Urinary bladder (tissue), 4 donors: ENCODE results near the gene SMR3A. TPM values are rescaled to one million over a fixed set of nuclear protein-coding genes. Genes with fewer than 3 reads are reported as not detected.

Source experiments
- DNase-seq: peaks from one replicate; pipeline ENCODE4 v3.0.0-alpha.2; 2015; ENCODE audit errors: extremely low spot score
- H3K27ac ChIP-seq: one replicate; pipeline ENCODE4 v1.5.1; 2013; ENCODE audit warnings: low read depth, mild to moderate bottlenecking, moderate library complexity
- H3K36me3 ChIP-seq: one replicate; pipeline ENCODE4 v1.6.1; 2013; ENCODE audit warnings: mild to moderate bottlenecking, moderate library complexity; ENCODE audit not compliant: insufficient read depth
- H3K4me1 ChIP-seq: one replicate; pipeline ENCODE4 v1.6.1; 2013; ENCODE audit warnings: mild to moderate bottlenecking, moderate library complexity; ENCODE audit not compliant: insufficient read depth
- H3K4me3 ChIP-seq: one replicate; pipeline ENCODE4 v1.5.1; 2013; ENCODE audit warnings: low read depth, low read length
- WGBS: extraction: QIAGEN DNeasy Blood & Tissue Kit; methylation state at CpG from one replicate; pipeline ENCODE4 v1.1.7; 2013; 5-methylcytosine and 5-hydroxymethylcytosine counted together
- polyA plus RNA-seq: library from polyadenylated mRNA; stranded (reverse); fragments of 200-250 nt; gene quantifications from one replicate; pipeline ENCODE4 v1.2.3, GENCODE V29; 2013
- total RNA-seq: library from RNA; depleted of rRNA; stranded (reverse); fragments of >200 nt; gene quantifications from one replicate; pipeline ENCODE4 v1.2.3, GENCODE V29; 2014
- donor health status: healthy with polysubstance abuse.
- donor health status: healthy.

Gene SMR3A
- total RNA-seq (not detected), polyA plus RNA-seq (not detected)

DNA sequence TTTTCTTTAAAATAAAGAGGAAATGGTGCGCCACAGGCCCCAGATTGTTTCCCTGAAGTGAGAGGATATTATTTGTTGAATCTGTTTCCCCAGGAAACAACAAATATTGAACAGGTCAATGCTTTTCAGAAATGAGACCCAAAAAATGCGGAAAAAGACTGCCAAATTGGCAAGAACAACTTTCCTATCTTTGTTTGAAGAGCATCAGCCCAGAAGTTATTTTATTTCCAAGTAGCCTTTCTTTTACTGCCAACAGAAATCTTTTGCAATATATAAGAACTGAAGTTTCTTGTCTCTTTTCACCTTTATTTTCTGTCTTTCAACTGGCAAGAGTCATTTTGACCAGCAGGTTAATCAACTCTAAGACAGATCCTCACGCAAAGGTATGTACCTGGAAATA is at the start of gene SMR3A:
Gene SMR3A (plus strand): TSS at position 301 of the 400 bp plus-strand sequence. CDS start 1,356 bp downstream, outside the sequence.
- no peak within 1 kb of the TSS for H3K27ac ChIP-seq
- no peak for DNase-seq
- no peak within 1 kb of the TSS for H3K4me3 ChIP-seq
- no peaks in the 10 kb centered on the region for H3K4me1 ChIP-seq
- WGBS, result 71% methylated on average over 3 of the region's 3 CpGs
- H3K36me3 ChIP-seq, result no peaks in the 10 kb centered on the region

DNA sequence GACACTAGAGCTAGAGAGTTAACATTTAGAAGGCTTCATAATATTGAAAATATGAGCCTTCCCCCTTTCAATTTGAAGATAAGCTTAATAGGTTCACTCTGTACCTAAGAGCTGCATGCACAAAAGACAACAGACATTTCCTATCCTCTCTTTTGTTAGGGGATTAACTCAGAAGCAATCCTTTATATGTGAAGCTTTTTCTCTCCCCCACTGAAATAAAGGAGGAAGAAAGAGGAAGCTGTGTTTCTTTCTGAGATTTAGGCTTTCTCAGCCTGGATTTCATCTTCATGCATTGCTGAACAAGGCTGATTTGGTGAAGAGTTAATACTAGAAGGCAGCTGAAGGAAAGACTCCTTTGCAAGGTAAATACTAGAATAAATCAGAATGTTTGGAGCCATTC is 46.8 kb upstream of the SMR3A start:
- no peak overlapping the region for H3K4me3 ChIP-seq
- no peak for DNase-seq
- no peak overlapping the region for H3K27ac ChIP-seq
- no peaks in the 10 kb centered on the region for H3K4me1 ChIP-seq
- H3K36me3 ChIP-seq, result no peaks in the 10 kb centered on the region

DNA sequence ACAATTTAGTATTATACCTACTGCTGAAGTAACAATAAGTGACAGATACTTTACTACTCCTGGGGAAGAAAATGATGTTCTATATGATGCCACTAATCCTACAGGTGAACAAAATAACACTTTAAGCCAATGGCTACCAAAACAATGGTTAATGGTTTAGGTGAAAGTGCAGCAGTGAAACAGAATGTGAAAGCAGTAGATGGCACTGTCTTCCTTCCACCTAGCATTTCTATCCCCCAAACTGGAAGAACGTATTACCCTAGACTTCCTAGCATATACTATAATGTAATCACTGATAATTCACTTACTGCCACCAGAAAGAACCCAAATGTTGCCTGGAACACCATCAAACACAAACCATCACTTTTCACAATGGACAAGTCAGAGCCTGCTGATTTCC is 44.6 kb upstream of the SMR3A start:
- H3K36me3 ChIP-seq, result no peaks in the 10 kb centered on the region
- no peak for DNase-seq
- H3K4me1 ChIP-seq, result no peaks in the 10 kb centered on the region
- H3K27ac ChIP-seq, result no peak overlapping the region
- no peak overlapping the region for H3K4me3 ChIP-seq
- 47% methylated on average over 1 of the region's 1 CpG for WGBS

DNA sequence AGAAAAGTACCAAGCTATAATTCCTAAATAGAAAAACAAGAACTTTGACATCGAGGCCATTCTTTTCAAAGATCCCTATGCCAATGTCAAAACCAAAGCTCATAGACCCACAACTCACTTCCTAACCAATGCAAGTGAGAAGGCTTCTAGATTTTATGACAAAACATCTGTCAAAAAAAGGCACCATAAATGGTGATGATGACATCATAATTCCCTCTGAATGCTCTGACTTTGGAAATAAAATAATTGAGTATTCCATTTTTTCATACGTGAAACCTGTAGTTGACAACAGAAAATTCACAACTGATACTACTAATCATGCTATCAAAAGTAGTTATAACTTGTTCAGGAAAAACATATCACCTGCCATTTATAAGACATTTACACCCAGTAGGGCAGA is 34.5 kb upstream of the SMR3A start:
- Histone ChIP-seq H3K4me1 (no peaks in the 10 kb centered on the region), H3K4me3 (no peak overlapping the region), H3K27ac (no peak overlapping the region), H3K36me3 (no peaks in the 10 kb centered on the region)
- DNase-seq, result no peak
- 90% methylated on average over 2 of the region's 2 CpGs for WGBS

DNA sequence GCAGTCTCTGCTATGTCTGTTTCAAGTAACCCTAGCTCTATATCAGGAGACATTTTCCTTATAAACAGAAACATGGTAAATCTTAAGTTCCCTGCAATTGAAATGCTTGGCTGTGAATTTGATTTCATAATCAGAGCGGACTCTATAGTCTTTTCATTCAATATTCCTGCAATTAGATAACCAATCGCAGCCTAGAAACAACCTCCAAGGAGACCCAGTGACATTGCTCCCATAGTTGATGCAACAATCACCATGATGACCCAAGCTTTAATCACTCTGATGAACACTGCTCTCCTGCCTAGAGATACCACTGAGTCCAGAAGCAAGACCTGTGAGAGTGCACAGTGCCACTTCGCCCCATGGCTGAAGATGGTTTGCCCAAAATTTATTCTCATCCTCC is 25.9 kb upstream of the SMR3A start, which contains the start of gene CABS1:
Gene CABS1 (plus strand): TSS at position 301 of the 400 bp plus-strand sequence. CDS start 59 bp downstream, at position 360.
- WGBS, result 95% methylated on average over 3 of the region's 3 CpGs
- Histone ChIP-seq H3K27ac (no peak within 1 kb of the TSS), H3K36me3 (no peaks in the 10 kb centered on the region), H3K4me1 (no peaks in the 10 kb centered on the region), H3K4me3 (no peak within 1 kb of the TSS)
- no peak for DNase-seq

DNA sequence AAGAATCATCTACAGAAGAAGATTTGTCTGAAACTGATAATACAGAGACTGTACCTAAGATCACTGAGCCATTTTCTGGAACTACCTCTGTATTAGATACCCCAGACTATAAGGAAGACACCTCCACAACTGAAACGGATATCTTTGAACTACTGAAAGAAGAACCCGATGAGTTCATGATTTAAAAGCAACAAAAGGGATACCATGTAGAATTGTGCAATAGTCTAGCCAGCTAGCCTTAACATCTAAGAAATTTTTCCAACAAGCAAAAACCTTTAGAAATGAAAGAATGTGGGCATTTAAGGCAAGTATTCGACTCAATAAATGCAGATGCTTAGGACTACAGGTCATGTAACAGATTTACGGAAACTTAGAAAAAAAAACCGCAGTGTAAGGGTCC is 24.5 kb upstream of the SMR3A start:
- WGBS, result 88% methylated on average over 5 of the region's 5 CpGs
- Histone ChIP-seq H3K36me3 (no peaks in the 10 kb centered on the region), H3K4me1 (no peaks in the 10 kb centered on the region), H3K27ac (no peak overlapping the region), H3K4me3 (no peak overlapping the region)
- DNase-seq, result no peak

DNA sequence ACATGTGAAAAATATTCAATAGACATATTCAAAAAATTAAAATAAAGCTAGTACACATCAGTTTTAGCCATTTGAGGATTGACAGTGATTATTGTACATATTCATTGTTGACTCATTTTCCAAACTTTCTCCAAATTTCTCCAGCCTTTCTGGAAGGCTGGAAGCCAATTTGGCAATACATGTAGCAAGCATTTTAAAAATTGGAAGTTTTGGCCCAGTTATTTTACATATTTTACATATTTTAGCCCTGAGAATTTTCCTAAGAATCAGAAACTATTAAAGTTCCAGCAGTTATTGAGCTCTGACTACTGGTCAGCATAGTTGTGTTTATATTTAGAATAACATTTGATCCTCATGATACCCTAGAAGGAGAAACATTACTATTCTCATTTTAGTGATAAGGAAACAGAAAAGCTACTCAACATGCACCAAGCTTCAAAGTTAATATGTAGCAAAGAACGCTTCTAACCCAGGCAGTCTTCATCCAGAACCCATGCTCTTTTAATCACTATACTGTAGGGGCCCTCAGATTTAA is 22.6 kb upstream of the SMR3A start:
- no peak for DNase-seq
- Histone ChIP-seq H3K4me1 (no peaks in the 10 kb centered on the region), H3K36me3 (no peaks in the 10 kb centered on the region), H3K4me3 (no peak overlapping the region), H3K27ac (no peak overlapping the region)
- WGBS, result 73% methylated on average over 1 of the region's 1 CpG

DNA sequence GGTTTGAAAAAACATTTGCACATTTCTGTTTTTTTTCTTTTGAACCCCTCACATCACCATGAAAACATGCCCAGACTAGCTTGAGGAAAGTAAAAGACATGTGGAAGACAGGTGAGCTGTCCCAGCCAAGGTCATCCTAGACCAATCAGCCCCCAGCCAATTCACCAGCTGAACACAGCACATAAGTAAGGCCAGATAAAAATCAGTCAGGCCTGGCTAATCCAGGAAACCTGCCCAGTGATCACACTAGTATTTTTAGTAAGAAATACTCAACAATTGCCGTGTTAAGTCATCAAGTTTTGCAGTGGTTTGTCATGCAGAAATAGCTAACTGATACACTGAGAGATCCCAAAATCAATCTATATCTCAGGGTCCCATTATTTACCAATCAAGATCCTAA is 4.4 kb upstream of the SMR3A start:
- H3K36me3 ChIP-seq, result no peaks in the 10 kb centered on the region
- no peak overlapping the region for H3K4me3 ChIP-seq
- H3K27ac ChIP-seq, result no peak overlapping the region
- DNase-seq, result no peak
- 64% methylated on average over 1 of the region's 1 CpG for WGBS
- H3K4me1 ChIP-seq, result no peaks in the 10 kb centered on the region

DNA sequence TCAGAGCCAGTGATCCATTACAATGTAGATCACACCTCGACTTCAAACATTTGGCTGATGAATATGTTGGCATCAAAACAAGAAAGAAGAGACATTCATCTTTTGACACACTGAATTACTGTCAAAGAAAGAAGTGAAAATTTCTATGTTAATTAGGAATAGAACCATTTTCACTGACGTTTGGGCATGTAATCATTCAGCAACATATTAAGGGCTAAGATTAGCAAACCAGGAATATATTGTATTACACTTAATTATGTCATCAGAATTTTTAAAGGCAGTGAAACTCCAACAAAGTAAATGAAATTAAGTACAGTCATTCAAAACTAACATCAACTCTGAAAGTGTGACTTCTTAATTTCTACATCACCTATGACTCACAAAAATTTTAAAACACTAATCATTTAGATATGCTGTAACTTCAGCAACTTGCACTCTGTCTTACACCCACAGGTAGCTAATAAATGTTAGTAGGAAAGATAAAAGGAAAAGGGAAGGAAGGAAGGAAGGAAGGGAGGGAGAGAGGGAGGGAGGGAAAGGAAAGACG is 1.4 kb upstream of the SMR3A start:
- no peak for DNase-seq
- 70% methylated on average over 3 of the region's 3 CpGs for WGBS

DNA sequence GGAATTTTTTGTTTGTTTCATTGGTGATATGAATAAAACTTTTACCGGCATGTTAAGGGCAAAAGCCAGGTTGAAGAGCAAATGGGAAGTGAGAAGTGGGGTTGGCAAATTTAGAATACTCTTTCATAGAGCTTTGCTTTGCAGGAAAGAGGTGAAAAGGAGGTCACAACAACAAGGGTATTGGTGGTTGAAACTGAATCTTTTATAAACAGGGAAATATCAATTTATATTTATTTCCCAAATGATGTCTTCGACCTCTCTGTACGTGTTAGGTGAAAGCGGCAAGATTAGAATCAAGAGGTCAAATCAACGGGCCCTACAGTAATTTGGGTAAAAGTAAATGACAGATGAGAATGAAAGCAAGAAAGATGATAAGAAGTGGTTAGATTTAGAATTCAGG is 3.4 kb downstream of the SMR3A start:
- no peak for DNase-seq
- 90% methylated on average over 5 of the region's 5 CpGs for WGBS
- Histone ChIP-seq H3K4me3 (no peak overlapping the region), H3K4me1 (no peaks in the 10 kb centered on the region), H3K36me3 (no peaks in the 10 kb centered on the region), H3K27ac (no peak overlapping the region)

More for the DNA sequence above, 1.4 kb upstream of the SMR3A start:
- Histone ChIP-seq H3K4me3 (no peak overlapping the region), H3K4me1 (no peaks in the 10 kb centered on the region), H3K27ac (no peak overlapping the region), H3K36me3 (no peaks in the 10 kb centered on the region)

DNA sequence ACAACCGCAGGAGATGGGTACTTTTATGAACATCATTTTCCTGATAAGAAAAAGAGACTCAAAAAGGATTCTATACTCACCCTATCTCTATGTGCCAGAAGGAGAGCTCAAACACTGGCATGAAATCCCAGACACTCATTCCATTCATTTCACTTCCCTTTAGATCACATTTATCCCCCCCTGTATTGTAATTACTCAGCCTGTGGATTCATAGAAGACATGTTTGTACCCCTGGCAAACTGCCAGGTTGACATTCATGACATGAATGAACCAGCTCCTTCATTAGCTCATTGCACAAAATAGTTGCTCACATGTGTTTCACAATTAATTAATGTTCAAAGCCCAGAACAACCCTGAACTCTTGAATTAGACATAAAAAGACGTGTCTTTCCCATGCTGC is 4.9 kb downstream of the SMR3A start:
- Histone ChIP-seq H3K27ac (no peak overlapping the region), H3K4me1 (no peaks in the 10 kb centered on the region), H3K36me3 (no peaks in the 10 kb centered on the region), H3K4me3 (no peak overlapping the region)
- 72% methylated on average over 2 of the region's 2 CpGs for WGBS
- no peak for DNase-seq

DNA sequence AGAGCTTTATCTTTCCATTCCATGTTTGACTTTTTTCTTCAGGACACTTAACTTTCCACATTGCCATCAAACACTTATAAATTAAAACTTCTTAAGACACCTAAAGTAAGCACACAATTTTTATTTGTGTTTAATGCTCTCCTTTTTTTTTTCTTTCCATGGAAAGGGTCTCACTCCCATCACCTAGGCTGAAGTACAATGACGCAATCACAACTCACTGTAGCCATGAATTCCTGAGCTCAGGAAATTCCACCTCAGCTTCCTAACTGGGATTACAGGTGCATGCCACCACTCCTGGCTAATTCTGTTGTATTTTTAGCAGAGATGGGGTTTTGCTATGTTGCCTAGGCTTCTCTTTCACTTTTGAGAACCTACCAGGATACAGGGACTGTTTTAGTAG is 7.3 kb downstream of the SMR3A start:
- Histone ChIP-seq H3K27ac (no peak overlapping the region), H3K4me1 (no peaks in the 10 kb centered on the region), H3K36me3 (no peaks in the 10 kb centered on the region), H3K4me3 (no peak overlapping the region)
- no peak for DNase-seq
- 94% methylated on average over 1 of the region's 1 CpG for WGBS

DNA sequence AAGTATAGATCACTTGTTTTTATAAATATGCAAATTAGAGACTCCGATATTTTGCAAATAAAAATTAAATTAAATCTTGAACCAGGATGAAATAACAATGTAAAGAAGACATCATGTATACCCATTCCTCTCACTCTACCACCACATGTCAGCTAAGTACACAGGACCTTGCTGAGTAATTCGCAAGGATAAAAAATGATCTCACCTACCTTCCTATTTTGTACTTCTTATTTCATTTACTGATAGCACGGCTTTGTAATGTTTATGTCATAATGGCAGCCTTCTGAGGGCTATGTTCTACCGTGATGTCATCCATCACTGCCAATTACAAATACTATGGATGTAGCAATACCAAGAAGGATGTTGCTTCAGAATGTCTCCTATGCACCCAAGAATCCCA is 11.4 kb downstream of the SMR3A start:
- 93% methylated on average over 4 of the region's 4 CpGs for WGBS
- H3K4me1 ChIP-seq, result no peaks in the 10 kb centered on the region
- H3K27ac ChIP-seq, result no peak overlapping the region
- H3K4me3 ChIP-seq, result no peak overlapping the region
- no peaks in the 10 kb centered on the region for H3K36me3 ChIP-seq
- no peak for DNase-seq

DNA sequence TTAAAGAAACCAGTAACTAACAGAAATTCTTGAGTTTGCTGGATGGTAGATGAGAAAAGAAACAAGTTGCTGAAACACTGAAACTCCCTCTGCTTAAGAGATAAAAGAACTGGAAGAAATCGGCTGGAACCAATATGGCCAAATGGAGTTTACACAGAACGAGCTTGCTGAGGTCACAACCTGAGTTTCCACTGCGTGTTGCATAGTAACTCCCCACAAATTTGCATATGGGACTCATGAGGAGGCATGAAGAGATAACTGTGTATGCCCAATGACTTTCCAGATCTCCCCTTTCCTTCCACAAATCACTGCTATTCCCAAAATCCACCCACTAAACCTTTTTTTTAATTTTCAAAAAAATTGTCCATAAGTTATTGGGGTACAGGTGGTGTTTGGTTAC is 12.2 kb downstream of the SMR3A start:
- Histone ChIP-seq H3K27ac (no peak overlapping the region), H3K36me3 (no peaks in the 10 kb centered on the region), H3K4me3 (no peak overlapping the region), H3K4me1 (no peaks in the 10 kb centered on the region)
- 73% methylated on average over 3 of the region's 3 CpGs for WGBS
- no peak for DNase-seq

DNA sequence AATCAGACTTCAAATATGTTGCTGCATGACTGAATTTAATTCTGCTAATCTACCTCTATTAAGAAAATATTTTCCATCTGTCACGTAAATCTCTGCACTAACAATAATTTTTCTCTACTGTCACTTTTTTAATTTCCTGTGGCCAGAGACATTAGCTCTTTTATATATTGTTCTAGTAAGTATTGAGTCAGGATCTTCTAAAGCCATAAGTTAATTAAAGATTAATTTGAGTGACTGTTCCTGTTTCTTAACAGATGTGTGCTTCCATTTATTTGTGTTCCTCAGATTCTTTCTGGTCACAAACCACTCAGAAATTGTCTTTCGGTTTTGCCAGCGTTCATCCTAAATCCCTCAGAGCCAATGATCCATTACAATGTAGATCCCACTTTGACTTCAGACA is 20.0 kb downstream of the SMR3A start:
- Histone ChIP-seq H3K4me3 (no peak overlapping the region), H3K4me1 (no peaks in the 10 kb centered on the region), H3K36me3 (no peaks in the 10 kb centered on the region), H3K27ac (no peak overlapping the region)
- no peak for DNase-seq
- WGBS, result 79% methylated on average over 3 of the region's 3 CpGs
